ENCODE data around the gene MICAL2. TPM values are rescaled to one million over a fixed set of nuclear protein-coding genes. Genes with fewer than 3 reads are reported as not detected.

Gene MICAL2
- total RNA-seq, 4 donors from 2014 or later: 109 to 197 (median 183) TPM

- peak overlapping the region in 1 of 4 donors; percentile 77 for H3K27ac ChIP-seq
- H3K4me1 ChIP-seq: peaks cover 0 to 81% (median 1%) of the 10 kb centered on the region in 4 donors
- H3K9me3 ChIP-seq: no peaks in the 10 kb centered on the region
- TF ChIP-seq, protein P1, sequence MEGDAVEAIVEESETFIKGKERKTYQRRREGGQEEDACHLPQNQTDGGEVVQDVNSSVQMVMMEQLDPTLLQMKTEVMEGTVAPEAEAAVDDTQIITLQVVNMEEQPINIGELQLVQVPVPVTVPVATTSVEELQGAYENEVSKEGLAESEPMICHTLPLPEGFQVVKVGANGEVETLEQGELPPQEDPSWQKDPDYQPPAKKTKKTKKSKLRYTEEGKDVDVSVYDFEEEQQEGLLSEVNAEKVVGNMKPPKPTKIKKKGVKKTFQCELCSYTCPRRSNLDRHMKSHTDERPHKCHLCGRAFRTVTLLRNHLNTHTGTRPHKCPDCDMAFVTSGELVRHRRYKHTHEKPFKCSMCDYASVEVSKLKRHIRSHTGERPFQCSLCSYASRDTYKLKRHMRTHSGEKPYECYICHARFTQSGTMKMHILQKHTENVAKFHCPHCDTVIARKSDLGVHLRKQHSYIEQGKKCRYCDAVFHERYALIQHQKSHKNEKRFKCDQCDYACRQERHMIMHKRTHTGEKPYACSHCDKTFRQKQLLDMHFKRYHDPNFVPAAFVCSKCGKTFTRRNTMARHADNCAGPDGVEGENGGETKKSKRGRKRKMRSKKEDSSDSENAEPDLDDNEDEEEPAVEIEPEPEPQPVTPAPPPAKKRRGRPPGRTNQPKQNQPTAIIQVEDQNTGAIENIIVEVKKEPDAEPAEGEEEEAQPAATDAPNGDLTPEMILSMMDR (IDR thresholded peaks at IDR 0.05): no peak
- TF ChIP-seq POLR2A (IDR thresholded peaks at IDR 0.05): no peak
- no peaks in the 10 kb centered on the region for H3K27me3 ChIP-seq
- peaks cover 0 to 12% (median 0%) of the 10 kb centered on the region in 3 donors for H3K36me3 ChIP-seq
- DNase-seq: no peak
- H3K4me3 ChIP-seq: no peak overlapping the region
These were observed 11.1 kb downstream of the MICAL2 start for GRCh38 chr11:12121517-12121916.

- TF ChIP-seq, protein P1 (IDR thresholded peaks at IDR 0.05): peak in 4 of 6 experiments; percentile 9 to 54 (median 50)
- TF ChIP-seq POLR2A (IDR thresholded peaks at IDR 0.05): no peak
- Histone ChIP-seq H3K4me3 (no peak overlapping the region), H3K4me1 (peaks cover 0 to 81% (median 1%) of the 10 kb centered on the region in 4 donors), H3K9me3 (no peaks in the 10 kb centered on the region), H3K27ac (peak overlapping the region in 1 of 4 donors; percentile 28), H3K27me3 (no peaks in the 10 kb centered on the region), H3K36me3 (peaks cover 0 to 12% (median 0%) of the 10 kb centered on the region in 3 donors)
- no peak for DNase-seq
These were observed 11.7 kb downstream of the MICAL2 start for GRCh38 chr11:12122083-12122482.

- no peak for DNase-seq
- Histone ChIP-seq H3K9me3 (no peaks in the 10 kb centered on the region), H3K4me1 (peaks cover 0 to 69% (median 1%) of the 10 kb centered on the region in 4 donors), H3K27me3 (no peaks in the 10 kb centered on the region), H3K36me3 (peaks cover 0 to 6% (median 0%) of the 10 kb centered on the region in 3 donors), H3K27ac (peak overlapping the region in 1 of 4 donors; percentile 43), H3K4me3 (no peak overlapping the region)
- TF ChIP-seq, protein P1 (IDR thresholded peaks at IDR 0.05): no peak
- TF ChIP-seq POLR2A (IDR thresholded peaks at IDR 0.05): no peak
These were observed 12.9 kb downstream of the MICAL2 start for GRCh38 chr11:12123273-12123672.

DNA sequence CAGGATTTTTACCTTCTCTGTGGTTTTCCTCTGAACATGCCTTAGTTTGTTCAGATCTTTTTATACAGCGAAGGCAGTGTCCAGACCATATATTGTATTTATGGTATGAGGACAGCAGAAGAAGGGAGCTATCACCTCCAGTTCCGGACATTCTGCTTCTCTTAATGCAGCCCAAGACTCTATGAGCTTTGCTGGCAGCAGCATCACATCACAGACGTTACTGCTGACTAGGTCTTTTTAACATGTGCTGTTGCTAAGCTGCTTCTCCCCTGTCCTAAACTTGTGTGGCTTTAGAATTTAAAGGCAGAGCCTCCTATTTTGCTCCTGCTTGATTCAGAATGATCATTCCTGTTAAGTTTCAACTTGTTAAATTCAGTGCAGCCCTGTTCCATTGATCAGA is 13.4 kb downstream of the MICAL2 start:
- peaks cover 0 to 6% (median 0%) of the 10 kb centered on the region in 3 donors for H3K36me3 ChIP-seq
- DNase-seq: no peak
- peak overlapping the region in 1 of 4 donors; percentile 43 for H3K27ac ChIP-seq
- no peak overlapping the region for H3K4me3 ChIP-seq
- H3K27me3 ChIP-seq: no peaks in the 10 kb centered on the region
- no peaks in the 10 kb centered on the region for H3K9me3 ChIP-seq
- peaks cover 0 to 64% (median 1%) of the 10 kb centered on the region in 4 donors for H3K4me1 ChIP-seq
- TF ChIP-seq, protein P1 (IDR thresholded peaks at IDR 0.05): no peak
- TF ChIP-seq POLR2A (IDR thresholded peaks at IDR 0.05): no peak

GRCh38 chr11:12124306-12124705 is 13.9 kb downstream of the MICAL2 start:
- Histone ChIP-seq H3K27ac (peak overlapping the region in 1 of 4 donors; percentile 43), H3K4me3 (no peak overlapping the region), H3K4me1 (peaks cover 0 to 60% (median 1%) of the 10 kb centered on the region in 4 donors), H3K9me3 (no peaks in the 10 kb centered on the region), H3K27me3 (no peaks in the 10 kb centered on the region), H3K36me3 (peaks cover 0 to 6% (median 0%) of the 10 kb centered on the region in 3 donors)
- no peak for DNase-seq
- no peak for TF ChIP-seq POLR2A (IDR thresholded peaks at IDR 0.05)
- TF ChIP-seq, protein P1 (IDR thresholded peaks at IDR 0.05): no peak
